Liver (tissue), 9 donors: ENCODE data around the gene BLNK. TPM values are rescaled to one million over a fixed set of nuclear protein-coding genes. Genes with fewer than 3 reads are reported as not detected.
A peak's percentile ranks its signal among the peaks of the same experiment; 100 is the strongest.

Experiments used
- DNase-seq: peaks from one replicate; pipeline ENCODE4 v3.0.0-alpha.2; 2017; ENCODE audit warnings: low spot score
- H3K27ac ChIP-seq, 2 donors: one replicate each; pipeline ENCODE4 v1.7.0; 2013; ENCODE audit warnings: inconsistent platforms in 2 of 2, low read length in 2 of 2, control low read depth in 1 of 2, low read depth in 1 of 2, mild to moderate bottlenecking in 1 of 2
- H3K27me3 ChIP-seq, 4 donors: one replicate each; pipeline versions ENCODE4 v1.6.1 to v1.7.0; 2013; ENCODE audit warnings: low read length in 3 of 4, inconsistent platforms in 1 of 4, mild to moderate bottlenecking in 1 of 4, moderate library complexity in 1 of 4; ENCODE audit not compliant: control insufficient read depth in 4 of 4, insufficient read depth in 4 of 4
- H3K36me3 ChIP-seq, 4 donors: one replicate each; pipeline versions ENCODE4 v1.6.1 to v1.7.0; 2013; ENCODE audit warnings: low read length in 3 of 4, mild to moderate bottlenecking in 3 of 4, low read depth in 1 of 4, moderate library complexity in 1 of 4; ENCODE audit not compliant: control insufficient read depth in 4 of 4, insufficient read depth in 3 of 4
- H3K4me1 ChIP-seq, 4 donors: one replicate each; pipeline versions ENCODE4 v1.6.1 to v1.7.0; 2013; ENCODE audit warnings: low read length in 3 of 4, mild to moderate bottlenecking in 3 of 4, moderate library complexity in 1 of 4; ENCODE audit not compliant: control insufficient read depth in 4 of 4, insufficient read depth in 4 of 4
- H3K4me3 ChIP-seq, 3 donors: one replicate each; pipeline versions ENCODE4 v1.6.1 to v1.7.0; 2013; ENCODE audit warnings: low read length in 3 of 3, control low read depth in 1 of 3, low read depth in 1 of 3, mild to moderate bottlenecking in 1 of 3
- H3K9ac ChIP-seq, 2 donors: one replicate each; pipeline ENCODE4 v1.7.0; 2013; ENCODE audit warnings: low read length in 2 of 2, mild to moderate bottlenecking in 2 of 2, moderate library complexity in 2 of 2, control low read depth in 1 of 2, low read depth in 1 of 2
- H3K9me3 ChIP-seq, 4 donors: one replicate each; pipeline versions ENCODE4 v1.6.1 to v1.7.0; 2013; ENCODE audit warnings: low read length in 3 of 4; ENCODE audit not compliant: control insufficient read depth in 4 of 4
- EGR1 ChIP-seq, 2 donors: IDR thresholded peaks; 2 replicates each; pipeline ENCODE4 v1.6.1; 2016 to 2018; ENCODE audit warnings: antibody characterized with exemption in 2 of 2, low read depth in 2 of 2
- FOXA2 ChIP-seq: IDR thresholded peaks from 2 replicates; pipeline ENCODE4 v1.6.1; 2016; ENCODE audit warnings: antibody characterized with exemption
- GABPA ChIP-seq, 2 donors: IDR thresholded peaks in 1 of 2; conservative IDR thresholded peaks in 1 of 2; 2 replicates each; pipeline ENCODE4 v1.6.1; 2016; ENCODE audit warnings: antibody characterized with exemption in 2 of 2, mild to moderate bottlenecking in 1 of 2, moderate library complexity in 1 of 2
- HNF4A ChIP-seq, 2 donors: conservative IDR thresholded peaks; 2 replicates each; pipeline ENCODE4 v1.6.1; 2016; ENCODE audit warnings: antibody characterized with exemption in 2 of 2, mild to moderate bottlenecking in 2 of 2
- HNF4G ChIP-seq: IDR thresholded peaks from 2 replicates; pipeline ENCODE4 v1.6.1; 2016; ENCODE audit warnings: antibody characterized with exemption
- JUND ChIP-seq, 2 donors: IDR thresholded peaks; 2 replicates each; pipeline ENCODE4 v1.6.1; 2016; ENCODE audit warnings: antibody characterized with exemption in 2 of 2
- NR2F2 ChIP-seq: IDR thresholded peaks from 2 replicates; pipeline ENCODE4 v1.6.1; 2016; ENCODE audit warnings: antibody characterized with exemption
- RAD21 ChIP-seq, 2 donors: IDR thresholded peaks; 2 replicates each; pipeline ENCODE4 v1.6.1; 2016; ENCODE audit warnings: antibody characterized with exemption in 2 of 2, mild to moderate bottlenecking in 2 of 2
- RXRA ChIP-seq, 2 donors: IDR thresholded peaks; 2 replicates each; pipeline ENCODE4 v1.6.1; 2017 to 2018; ENCODE audit warnings: antibody characterized with exemption in 2 of 2, mild to moderate bottlenecking in 1 of 2
- SP1 ChIP-seq: IDR thresholded peaks from 2 replicates; pipeline ENCODE4 v1.6.1; 2018; ENCODE audit warnings: antibody characterized with exemption, mild to moderate bottlenecking
- TAF1 ChIP-seq: conservative IDR thresholded peaks from 2 replicates; pipeline ENCODE4 v1.6.1; 2016; ENCODE audit warnings: antibody characterized with exemption, mild to moderate bottlenecking
- YY1 ChIP-seq: IDR thresholded peaks from 2 replicates; pipeline ENCODE4 v1.6.1; 2016; ENCODE audit warnings: antibody characterized with exemption, mild to moderate bottlenecking
- WGBS: extraction: QIAGEN DNeasy Blood & Tissue Kit; methylation state at CpG from one replicate; pipeline ENCODE4 v1.1.7; 2013; 5-methylcytosine and 5-hydroxymethylcytosine counted together
- polyA plus RNA-seq, 2 donors: library from polyadenylated mRNA; stranded (reverse) in 1 of 2; unstranded in 1 of 2; fragments of 200-250 nt in 1 of 2; fragments of >200 nt in 1 of 2; fragmentation: Nextera tagmentation in 1 of 2; extraction: Ambion mirVana in 1 of 2; gene quantifications; one replicate each; pipeline versions ENCODE4 v1.2.1 to v1.2.3, GENCODE V29; 2013 to 2015
- total RNA-seq, 2 donors: library from RNA; depleted of rRNA; stranded (reverse); fragments of >200 nt; gene quantifications; one replicate each; pipeline ENCODE4 v1.2.3, GENCODE V29; 2014
- TF ChIP-seq, protein P1 (sequence below): IDR thresholded peaks from 2 replicates; pipeline ENCODE4 v1.6.1; 2016; ENCODE audit warnings: antibody characterized with exemption
- TF ChIP-seq, protein P2 (sequence below): IDR thresholded peaks from 2 replicates; pipeline ENCODE4 v1.6.1; 2016; ENCODE audit warnings: antibody characterized with exemption, mild to moderate bottlenecking
- TF ChIP-seq, protein P3 (sequence below): IDR thresholded peaks from 2 replicates; pipeline ENCODE4 v1.6.1; 2016; ENCODE audit warnings: antibody characterized with exemption
- TF ChIP-seq, protein P4 (sequence below): fragments of 150-350 bp; IDR thresholded peaks from 2 replicates; pipeline ENCODE4 v1.5.1; 2017; ENCODE audit warnings: improper control_type of control experiment, low read depth, low read length; ENCODE audit not compliant: missing input control
- TF ChIP-seq, protein P5 (sequence below): IDR thresholded peaks from 2 replicates; pipeline ENCODE4 v1.6.1; 2016; ENCODE audit warnings: antibody characterized with exemption
- donor health status: healthy.
- donor health status: healthy.
- donor health status: healthy.
- donor health status: healthy.
- donor health status: healthy.

Gene BLNK
- total and polyA plus RNA-seq, 4 donors: 3.3 to 45.2 (median 14.5) TPM

DNA sequence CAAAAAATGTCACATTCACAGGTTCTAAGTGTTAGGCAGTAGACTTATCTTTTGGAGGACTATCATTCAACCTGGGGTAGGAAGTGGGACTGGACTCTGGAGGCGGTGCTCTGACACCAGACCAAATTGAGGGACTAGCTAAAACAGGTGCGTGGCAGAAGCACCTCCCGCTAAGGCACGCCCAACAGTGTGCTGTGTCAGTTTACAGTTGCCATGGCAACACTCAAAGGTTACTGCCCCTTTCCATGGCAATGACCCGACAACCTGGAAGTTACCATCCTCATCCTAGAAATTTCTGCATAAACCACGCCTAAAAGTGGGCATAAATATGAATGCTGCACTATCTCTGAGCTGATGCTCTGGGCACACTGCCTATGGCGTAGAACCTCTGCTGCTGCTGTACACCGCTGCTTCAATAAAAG lies 14.0 kb upstream of the BLNK start:
- 34% methylated on average over 8 of the region's 8 CpGs for WGBS
- Histone ChIP-seq H3K4me1 (peaks cover 10 to 45% (median 28%) of the 10 kb centered on the region in 4 donors), H3K27me3 (no peaks in the 10 kb centered on the region), H3K27ac (peak overlapping the region; percentile 51 to 70), H3K9me3 (no peaks in the 10 kb centered on the region), H3K4me3 (no peak overlapping the region), H3K9ac (no peak overlapping the region), H3K36me3 (no peaks in the 10 kb centered on the region)
- TF ChIP-seq TAF1: peak; percentile 69
- TF ChIP-seq HNF4G: no peak
- TF ChIP-seq RXRA (IDR thresholded peaks at IDR 0.05): peak; percentile 96
- TF ChIP-seq, protein P1, sequence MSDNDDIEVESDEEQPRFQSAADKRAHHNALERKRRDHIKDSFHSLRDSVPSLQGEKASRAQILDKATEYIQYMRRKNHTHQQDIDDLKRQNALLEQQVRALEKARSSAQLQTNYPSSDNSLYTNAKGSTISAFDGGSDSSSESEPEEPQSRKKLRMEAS: peak; percentile 76
- TF ChIP-seq YY1: peak; percentile 86
- TF ChIP-seq EGR1 (IDR thresholded peaks at IDR 0.05; ENCODE audit: low read depth in 2 of 2): peak in 1 of 2 donors; percentile 52
- TF ChIP-seq HNF4A (conservative IDR thresholded peaks at IDR 0.05): peak; percentile 43 to 64
- TF ChIP-seq, protein P2, sequence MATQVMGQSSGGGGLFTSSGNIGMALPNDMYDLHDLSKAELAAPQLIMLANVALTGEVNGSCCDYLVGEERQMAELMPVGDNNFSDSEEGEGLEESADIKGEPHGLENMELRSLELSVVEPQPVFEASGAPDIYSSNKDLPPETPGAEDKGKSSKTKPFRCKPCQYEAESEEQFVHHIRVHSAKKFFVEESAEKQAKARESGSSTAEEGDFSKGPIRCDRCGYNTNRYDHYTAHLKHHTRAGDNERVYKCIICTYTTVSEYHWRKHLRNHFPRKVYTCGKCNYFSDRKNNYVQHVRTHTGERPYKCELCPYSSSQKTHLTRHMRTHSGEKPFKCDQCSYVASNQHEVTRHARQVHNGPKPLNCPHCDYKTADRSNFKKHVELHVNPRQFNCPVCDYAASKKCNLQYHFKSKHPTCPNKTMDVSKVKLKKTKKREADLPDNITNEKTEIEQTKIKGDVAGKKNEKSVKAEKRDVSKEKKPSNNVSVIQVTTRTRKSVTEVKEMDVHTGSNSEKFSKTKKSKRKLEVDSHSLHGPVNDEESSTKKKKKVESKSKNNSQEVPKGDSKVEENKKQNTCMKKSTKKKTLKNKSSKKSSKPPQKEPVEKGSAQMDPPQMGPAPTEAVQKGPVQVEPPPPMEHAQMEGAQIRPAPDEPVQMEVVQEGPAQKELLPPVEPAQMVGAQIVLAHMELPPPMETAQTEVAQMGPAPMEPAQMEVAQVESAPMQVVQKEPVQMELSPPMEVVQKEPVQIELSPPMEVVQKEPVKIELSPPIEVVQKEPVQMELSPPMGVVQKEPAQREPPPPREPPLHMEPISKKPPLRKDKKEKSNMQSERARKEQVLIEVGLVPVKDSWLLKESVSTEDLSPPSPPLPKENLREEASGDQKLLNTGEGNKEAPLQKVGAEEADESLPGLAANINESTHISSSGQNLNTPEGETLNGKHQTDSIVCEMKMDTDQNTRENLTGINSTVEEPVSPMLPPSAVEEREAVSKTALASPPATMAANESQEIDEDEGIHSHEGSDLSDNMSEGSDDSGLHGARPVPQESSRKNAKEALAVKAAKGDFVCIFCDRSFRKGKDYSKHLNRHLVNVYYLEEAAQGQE: peak; percentile 42
- peak in 1 of 2 donors; percentile 18 for TF ChIP-seq GABPA (IDR thresholded peaks at IDR 0.05 in 1 of 2, conservative IDR thresholded peaks at IDR 0.05 in 1 of 2)
- TF ChIP-seq SP1: peak; percentile 52
- TF ChIP-seq JUND (IDR thresholded peaks at IDR 0.05): no peak
- TF ChIP-seq NR2F2: peak; percentile 46
- TF ChIP-seq, protein P3, sequence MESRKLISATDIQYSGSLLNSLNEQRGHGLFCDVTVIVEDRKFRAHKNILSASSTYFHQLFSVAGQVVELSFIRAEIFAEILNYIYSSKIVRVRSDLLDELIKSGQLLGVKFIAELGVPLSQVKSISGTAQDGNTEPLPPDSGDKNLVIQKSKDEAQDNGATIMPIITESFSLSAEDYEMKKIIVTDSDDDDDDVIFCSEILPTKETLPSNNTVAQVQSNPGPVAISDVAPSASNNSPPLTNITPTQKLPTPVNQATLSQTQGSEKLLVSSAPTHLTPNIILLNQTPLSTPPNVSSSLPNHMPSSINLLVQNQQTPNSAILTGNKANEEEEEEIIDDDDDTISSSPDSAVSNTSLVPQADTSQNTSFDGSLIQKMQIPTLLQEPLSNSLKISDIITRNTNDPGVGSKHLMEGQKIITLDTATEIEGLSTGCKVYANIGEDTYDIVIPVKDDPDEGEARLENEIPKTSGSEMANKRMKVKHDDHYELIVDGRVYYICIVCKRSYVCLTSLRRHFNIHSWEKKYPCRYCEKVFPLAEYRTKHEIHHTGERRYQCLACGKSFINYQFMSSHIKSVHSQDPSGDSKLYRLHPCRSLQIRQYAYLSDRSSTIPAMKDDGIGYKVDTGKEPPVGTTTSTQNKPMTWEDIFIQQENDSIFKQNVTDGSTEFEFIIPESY: peak; percentile 28
- TF ChIP-seq, protein P4, sequence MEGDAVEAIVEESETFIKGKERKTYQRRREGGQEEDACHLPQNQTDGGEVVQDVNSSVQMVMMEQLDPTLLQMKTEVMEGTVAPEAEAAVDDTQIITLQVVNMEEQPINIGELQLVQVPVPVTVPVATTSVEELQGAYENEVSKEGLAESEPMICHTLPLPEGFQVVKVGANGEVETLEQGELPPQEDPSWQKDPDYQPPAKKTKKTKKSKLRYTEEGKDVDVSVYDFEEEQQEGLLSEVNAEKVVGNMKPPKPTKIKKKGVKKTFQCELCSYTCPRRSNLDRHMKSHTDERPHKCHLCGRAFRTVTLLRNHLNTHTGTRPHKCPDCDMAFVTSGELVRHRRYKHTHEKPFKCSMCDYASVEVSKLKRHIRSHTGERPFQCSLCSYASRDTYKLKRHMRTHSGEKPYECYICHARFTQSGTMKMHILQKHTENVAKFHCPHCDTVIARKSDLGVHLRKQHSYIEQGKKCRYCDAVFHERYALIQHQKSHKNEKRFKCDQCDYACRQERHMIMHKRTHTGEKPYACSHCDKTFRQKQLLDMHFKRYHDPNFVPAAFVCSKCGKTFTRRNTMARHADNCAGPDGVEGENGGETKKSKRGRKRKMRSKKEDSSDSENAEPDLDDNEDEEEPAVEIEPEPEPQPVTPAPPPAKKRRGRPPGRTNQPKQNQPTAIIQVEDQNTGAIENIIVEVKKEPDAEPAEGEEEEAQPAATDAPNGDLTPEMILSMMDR: no peak
- DNase-seq: no peak

DNA sequence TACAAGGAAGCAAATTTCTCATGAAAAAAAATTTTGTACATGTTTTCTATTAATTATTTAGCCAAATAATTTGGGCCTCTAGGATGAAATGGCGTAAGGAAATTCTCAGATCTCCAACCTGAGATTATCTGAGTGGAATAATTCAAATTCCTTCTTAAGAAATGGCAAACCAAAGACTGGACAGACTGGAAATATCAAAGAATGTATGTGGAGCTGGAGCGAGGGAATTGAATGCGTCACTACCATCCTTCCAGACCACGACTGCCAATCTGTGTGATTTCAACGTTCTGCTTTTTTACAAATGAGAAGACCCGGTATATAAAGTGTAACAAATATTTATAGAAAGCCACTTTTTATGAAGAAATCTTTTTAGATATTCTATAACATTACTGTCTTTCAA lies 12.4 kb upstream of the BLNK start:
- WGBS: 89% methylated on average over 6 of the region's 6 CpGs
- Histone ChIP-seq H3K36me3 (no peaks in the 10 kb centered on the region), H3K27ac (peak overlapping the region; percentile 75 to 81), H3K4me3 (no peak overlapping the region), H3K9me3 (no peaks in the 10 kb centered on the region), H3K27me3 (no peaks in the 10 kb centered on the region), H3K9ac (no peak overlapping the region), H3K4me1 (peaks cover 10 to 45% (median 28%) of the 10 kb centered on the region in 4 donors)
- no peak for DNase-seq
- TF ChIP-seq RAD21 (IDR thresholded peaks at IDR 0.05): no peak
- TF ChIP-seq TAF1: no peak
- TF ChIP-seq FOXA2: no peak
- TF ChIP-seq EGR1 (IDR thresholded peaks at IDR 0.05; ENCODE audit: low read depth in 2 of 2): no peak
- TF ChIP-seq, protein P5, sequence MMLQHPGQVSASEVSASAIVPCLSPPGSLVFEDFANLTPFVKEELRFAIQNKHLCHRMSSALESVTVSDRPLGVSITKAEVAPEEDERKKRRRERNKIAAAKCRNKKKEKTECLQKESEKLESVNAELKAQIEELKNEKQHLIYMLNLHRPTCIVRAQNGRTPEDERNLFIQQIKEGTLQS: no peak
- no peak for TF ChIP-seq SP1
- peak in 1 of 2 donors; percentile 18 for TF ChIP-seq JUND (IDR thresholded peaks at IDR 0.05)
- TF ChIP-seq, protein P3: peak; percentile 10
